Amniotic stem cell (primary cell): Measurements from ENCODE around the gene ADAMTSL1.

Experiments
- DNase-seq: peaks from one replicate; lab custom pipeline; 2025; lab: John Stamatoyannopoulos, UW

Gene ADAMTSL1

DNA sequence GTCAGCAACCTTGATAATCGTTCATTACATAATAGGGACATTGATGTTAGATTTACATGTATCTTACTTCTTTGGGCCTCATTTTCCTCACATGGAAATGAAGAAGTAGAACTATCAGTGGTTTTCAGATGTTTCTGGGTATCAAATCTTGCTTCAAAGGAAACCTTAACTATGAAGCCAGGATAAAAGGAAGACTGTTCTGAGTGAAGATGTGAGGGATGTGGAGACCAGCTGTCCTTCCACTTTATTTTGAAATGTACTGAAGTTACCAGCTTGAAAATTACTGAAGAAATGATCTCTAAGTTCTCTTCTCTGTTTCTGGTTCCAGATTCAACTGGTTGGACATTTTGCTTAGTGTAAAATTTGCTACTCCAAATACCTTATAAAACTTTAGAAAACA is 186.0 kb downstream of the ADAMTSL1 start:
- DNase-seq = no peak

GRCh38 chr9:18662320-18662719 is 188.4 kb downstream of the ADAMTSL1 start:
- DNase-seq = no peak

GRCh38 chr9:18665947-18666346 is 192.0 kb downstream of the ADAMTSL1 start:
- no peak for DNase-seq

- no peak for DNase-seq
These were observed 192.4 kb downstream of the ADAMTSL1 start for GRCh38 chr9:18666348-18666747.

- DNase-seq = no peak
These were observed 193.2 kb downstream of the ADAMTSL1 start for GRCh38 chr9:18666986-18667772.

DNA sequence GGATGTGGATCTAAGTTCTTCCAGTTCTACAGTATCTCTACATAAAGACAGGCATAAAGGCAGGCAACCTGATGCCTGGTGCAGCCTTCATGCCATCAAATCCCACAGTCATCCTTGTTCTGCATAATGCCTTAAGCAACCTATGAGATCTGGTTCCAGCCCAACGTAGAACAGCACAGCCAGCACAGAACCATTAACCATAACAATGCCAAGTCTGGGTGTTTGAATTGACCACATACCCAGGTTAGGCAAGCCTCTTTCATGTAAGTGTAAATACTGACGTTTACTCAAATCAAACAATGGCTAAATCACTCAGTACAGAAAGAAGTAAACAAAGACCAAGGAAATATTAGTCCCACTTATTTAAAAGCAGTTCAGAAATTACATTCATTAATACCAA is 195.0 kb downstream of the ADAMTSL1 start:
- DNase-seq = no peak

- no peak for DNase-seq
These were observed 198.8 kb downstream of the ADAMTSL1 start for GRCh38 chr9:18672706-18673105.

DNA sequence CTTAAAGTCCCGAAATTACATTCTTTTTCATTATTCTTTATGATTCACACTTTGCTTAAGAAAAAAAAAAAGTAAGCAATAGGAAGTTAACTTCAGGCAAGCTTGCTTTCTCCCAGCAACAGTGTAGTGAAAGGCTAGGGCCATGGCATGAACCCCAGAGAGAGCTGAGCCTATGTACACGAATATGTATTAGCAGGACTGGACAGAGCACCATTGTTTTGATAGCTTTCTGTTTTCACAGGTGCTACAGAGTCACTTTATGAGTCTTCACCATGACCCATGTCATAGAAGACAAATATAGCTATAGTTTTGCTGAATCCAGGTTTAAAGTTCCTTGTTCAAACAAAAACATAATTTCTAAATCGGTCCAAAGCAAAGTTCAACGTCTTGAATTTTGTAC is 199.2 kb downstream of the ADAMTSL1 start:
- DNase-seq = no peak

DNA sequence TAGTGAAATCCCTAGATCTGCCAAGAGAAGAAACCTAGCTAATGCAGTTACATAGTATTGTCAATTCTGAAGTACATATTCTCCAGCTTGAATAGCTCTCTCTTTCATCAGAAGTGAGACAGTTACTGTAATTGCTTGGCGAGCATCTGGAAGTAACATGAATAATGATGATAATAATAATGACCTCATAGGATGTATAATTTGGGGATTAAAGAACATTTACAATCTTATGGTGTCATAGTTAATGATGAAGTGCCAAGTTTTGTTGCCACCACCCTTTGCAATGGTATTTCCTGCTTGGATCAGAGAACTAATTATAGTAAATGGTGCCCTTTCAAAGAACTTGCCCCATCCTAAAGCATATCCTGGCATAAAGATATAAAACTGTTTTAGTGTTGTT is 201.4 kb downstream of the ADAMTSL1 start:
- DNase-seq = no peak

GRCh38 chr9:18675973-18676372 is 202.0 kb downstream of the ADAMTSL1 start:
- DNase-seq = no peak

DNA sequence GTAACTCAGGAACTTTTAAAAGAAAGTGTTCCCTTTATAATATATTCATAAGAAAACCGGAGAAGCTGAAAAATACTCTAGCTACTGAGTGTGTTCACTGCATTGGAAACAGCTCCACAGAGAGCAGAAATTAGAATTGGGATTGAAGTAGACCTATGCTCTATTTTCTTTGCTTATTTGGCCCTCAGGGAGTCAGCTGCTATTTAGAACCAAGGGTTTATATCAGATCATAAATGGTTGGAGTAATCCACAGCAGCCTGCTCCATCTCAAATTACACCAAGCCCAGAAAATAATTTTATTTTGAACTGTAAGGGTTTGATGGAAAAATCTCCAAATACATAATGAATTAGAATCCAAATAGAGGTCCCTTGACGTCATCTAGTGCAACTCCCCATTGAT is 202.6 kb downstream of the ADAMTSL1 start:
- DNase-seq = no peak

GRCh38 chr9:18678821-18679590 is 205.1 kb downstream of the ADAMTSL1 start:
- DNase-seq = no peak

DNA sequence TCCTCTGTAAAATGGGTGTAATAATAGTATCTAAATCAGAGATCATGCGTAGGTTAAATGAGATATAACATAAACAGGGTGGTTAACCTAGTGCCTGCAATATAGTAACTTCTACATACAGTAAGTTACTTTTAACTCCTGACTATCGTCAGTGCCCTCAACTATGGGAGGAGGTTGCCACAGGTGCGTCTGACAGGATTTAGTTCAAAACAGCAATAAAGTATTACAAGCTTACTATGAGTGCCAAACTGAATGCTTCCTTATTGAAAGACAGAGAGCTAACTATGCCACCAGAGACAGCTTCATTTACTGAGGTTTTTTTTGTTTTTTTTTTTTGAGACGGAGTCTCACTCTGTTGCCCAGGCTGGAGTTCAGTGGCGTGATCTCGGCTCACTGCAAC is 209.0 kb downstream of the ADAMTSL1 start:
- no peak for DNase-seq

- no peak for DNase-seq
These were observed 209.4 kb downstream of the ADAMTSL1 start for GRCh38 chr9:18683312-18683711.

DNA sequence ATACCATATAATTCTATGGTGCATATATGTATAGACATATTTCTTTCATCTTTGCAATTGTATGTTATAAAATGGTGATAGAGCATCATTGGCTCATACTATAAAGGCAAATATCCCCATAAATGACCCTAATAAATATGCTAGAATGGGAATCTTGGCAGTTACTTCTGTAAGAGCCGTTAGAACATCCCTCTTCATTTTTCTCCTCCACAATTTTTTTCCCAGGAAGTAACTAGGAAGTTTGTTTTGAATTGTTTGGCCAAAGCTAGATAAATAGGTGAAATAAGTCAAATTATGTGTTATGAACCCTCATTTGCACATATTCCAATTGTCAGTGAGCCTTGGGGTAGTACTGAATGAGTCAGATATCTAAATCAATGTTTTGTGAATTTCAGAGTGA is 209.9 kb downstream of the ADAMTSL1 start:
- DNase-seq = no peak

DNA sequence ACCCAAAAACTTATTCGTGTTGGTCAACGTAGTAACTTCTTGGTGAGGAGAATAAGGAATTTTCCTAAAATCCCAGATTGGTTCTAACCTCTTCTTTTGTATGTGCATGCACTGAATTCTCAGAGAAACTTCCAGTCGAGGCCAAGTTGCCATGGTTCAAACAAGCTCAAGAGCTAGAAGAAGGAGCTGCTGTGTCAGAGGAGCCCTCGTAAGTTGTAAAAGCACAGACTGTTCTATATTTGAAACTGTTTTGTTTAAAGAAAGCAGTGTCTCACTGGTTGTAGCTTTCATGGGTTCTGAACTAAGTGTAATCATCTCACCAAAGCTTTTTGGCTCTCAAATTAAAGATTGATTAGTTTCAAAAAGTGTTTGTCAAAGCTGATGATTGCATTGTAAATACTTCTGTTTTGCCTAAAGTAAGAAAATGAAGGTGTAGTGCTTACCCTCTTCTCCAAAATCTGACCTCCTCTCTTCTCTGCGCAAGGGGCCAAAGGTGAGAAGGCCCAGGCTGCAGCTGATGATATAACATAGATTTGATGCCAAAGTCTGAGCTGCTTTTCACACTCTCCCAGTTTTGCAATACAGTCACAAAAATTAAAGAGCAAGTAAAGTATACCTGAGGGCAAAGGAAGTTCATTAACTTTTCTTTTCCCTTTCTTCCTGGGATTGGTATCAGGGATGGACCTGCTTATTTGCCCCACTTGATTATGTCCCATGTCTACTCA is 210.8 kb downstream of the ADAMTSL1 start:
- DNase-seq = no peak

DNA sequence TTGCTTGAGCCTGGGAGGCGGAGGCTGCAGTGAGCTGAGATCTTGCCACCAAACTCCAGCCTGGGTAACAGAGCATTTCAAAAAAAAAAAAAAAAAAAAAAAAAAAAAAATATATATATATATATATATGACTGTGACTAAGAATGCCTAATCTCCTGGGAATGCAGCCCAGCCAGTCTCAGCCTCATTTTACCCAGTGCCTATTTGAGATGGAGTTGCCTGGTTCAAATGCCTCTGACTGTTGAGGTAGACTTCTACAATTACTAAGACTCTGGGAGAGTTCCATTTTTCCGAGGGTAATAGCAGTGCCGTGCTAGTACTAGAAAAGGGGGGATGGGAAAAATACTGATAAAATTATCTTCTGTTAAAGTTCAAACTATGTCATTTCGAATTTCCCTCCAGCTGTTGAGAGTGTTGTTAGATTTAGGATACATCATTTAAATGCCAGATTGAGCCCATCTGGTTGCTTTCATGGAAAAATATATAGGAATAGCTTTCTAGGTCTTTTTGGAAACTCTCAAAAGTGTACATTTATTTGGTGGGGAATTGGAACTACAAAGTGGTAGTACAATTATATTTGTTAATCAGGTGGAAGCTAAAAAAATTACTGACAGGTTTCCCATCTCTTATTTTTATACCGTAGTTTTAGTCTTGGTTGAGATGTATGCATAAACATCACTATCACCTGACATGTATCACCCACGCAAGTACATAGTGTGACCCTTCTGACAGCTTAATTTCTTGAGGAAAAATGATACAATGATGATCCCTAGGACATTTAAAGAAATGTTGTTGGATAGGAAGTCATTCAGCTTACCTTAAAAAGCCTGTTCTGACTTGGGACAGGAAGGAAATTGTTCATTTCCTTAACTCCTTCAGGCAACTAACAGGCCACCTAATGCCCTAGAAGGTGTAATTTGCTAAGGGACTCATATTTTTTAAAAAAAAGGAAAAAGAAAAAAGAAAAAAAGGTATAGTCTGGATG is 214.9 kb downstream of the ADAMTSL1 start:
- no peak for DNase-seq

- DNase-seq = no peak
These were observed 216.0 kb downstream of the ADAMTSL1 start for GRCh38 chr9:18689921-18690320.

DNA sequence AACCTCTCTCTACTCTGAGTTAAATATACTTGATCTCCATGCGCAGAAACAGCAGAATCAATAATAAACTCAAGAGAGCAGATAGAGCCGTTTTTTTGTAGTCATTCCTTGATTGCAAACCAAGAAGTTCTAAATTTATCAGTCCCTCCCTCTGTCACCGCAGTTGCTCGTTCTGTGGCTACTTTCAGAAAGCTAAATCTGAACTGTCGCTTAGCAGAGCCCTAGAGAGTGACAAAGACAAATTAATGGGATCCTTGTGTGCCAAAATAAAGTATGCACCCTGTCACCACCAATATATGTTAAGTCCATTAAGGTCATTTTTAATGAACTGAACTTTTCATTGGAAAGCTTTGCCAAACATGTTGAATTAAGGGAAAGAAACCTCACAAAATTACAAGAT is 218.3 kb downstream of the ADAMTSL1 start:
- no peak for DNase-seq

DNA sequence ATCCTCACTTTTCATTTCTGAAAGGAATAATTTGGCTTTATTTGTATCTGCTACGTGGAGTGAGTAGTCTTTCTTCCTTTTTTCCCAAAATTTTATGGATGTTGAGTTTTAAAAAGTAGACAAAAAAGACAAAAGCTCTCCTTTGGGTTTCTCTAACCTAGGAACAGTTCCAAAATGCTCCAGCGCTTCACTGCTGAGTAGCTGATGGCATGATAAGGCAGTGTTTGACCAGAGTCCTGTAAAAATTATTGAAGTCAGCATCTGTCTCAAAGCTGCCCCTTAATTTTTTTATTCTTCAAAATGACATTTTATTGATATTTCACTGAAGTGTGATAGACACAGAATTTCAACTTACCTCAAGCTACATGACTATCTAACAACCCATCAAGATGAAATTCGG is 219.0 kb downstream of the ADAMTSL1 start:
- DNase-seq = no peak

DNA sequence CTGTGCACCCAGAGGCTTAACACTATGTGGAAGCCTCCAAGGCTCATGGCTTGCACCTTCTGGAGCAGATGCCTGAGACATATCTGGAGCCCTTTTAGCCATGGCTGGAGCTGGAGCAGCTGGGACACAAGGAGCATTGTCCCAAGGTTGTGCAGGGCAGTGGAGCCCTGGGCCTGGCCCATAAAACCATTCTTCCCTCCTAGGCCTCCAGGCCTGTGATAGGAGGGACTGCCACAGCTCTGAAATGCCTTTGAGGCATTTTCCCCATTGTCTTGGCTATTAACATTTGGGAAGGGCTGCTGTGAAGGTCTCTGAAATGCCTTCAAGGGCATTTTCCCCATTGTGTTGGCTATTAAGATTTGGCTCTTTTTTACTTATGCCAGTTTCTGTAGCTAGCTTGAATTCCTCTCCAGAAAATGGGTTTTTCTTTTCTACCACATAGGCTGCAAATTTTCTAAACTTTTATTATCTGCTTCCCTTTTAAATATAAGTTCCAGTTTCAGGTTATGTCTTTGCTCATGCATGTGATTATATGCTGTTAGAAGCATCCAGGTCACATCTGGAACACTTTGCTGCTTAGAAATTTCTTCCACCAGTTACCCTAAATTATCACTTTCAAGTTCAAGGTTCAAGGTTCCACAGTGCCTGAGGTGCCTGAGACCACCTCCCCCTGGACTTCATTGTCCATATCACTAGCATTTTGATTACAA is 221.2 kb downstream of the ADAMTSL1 start:
- no peak for DNase-seq
